DMS114 treated with DMSO at 0.1 percent for 48 hours (cell line): ENCODE data around the gene FAIM2.
A peak's percentile ranks its signal among the peaks of the same experiment; 100 is the strongest.

ENCODE experiments used
- DNase-seq: peaks from one replicate; lab custom pipeline; 2025; ENCODE audit not compliant: unreplicated experiment; lab: John Stamatoyannopoulos, UW

The FAIM2 gene

DNA sequence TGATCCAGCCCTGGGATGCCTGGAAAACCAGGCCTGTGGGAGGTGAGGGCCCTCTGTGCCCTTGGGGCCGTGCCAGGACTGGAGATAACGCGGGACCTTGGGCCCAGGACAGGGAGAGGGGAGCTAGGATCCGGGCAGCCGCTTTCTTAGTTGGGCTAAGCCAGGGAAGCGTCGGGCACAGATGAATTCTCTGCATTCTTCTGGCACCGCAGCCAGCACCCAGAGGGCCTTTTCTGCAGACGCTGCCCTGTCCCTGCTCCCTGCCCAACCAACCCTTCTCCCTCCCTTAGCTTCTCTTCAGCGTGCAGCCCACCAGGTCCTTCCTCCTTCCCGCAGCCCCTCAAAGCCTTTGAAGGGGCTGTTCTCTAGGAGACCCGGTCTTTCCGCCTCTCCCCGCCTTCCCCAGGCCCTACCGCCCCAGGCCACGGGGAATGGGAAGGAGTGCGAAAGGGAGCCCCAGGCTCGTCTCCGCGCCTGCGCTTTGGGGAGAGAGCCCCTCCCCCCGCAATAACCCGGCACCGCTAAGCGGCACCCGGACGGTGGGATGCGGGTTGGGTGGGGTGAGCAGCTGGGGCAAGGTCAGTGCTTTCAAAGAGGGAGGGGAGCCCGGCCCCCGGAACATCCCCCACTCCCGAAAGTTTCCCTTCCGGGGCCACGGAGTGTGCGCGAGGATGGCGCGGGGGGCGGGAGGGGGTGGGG is 76.2 kb downstream of the FAIM2 start:
- peak; percentile 17 for DNase-seq

DNA sequence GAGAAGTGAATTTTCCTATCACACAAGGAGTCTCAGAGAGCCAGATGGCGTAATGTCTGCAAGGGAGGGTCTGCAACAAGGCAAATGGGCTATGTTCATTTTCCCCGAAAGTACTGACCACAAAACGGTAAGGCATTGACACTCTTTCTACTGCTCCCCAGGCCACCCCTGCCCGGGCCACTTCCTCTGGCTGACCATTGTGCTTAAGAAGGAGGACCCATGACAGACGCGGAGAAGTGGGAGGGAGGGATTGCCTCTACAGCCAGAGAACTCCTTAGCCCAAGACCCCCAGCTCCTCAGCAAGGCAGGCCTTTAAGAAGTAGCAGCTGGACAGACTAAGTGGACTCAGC is 76.7 kb downstream of the FAIM2 start:
- no peak for DNase-seq

GRCh38 chr12:49825971-49826421 is 77.7 kb downstream of the FAIM2 start:
- DNase-seq = no peak

GRCh38 chr12:49825360-49825970 is 78.2 kb downstream of the FAIM2 start:
- DNase-seq = no peak

DNA sequence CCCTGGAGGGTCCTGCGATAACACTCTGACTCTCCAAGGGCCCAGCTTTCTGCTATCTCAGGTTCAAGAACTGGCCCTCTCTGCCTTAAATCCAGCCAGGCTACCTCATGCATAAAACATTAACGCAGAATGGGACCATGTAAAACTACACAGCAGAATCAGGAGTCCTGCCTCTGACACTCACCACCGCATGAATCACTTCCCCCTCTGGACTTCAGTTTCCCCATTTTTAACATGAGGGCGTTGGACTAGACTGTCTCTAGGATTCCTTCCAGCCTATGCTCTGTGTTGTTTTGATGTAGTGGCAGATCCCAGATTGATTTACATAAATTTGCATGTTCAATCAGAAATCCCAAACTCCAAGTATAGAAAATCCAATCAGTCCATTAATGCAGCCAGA is 78.8 kb downstream of the FAIM2 start:
- DNase-seq = no peak

- no peak for DNase-seq
These were observed 79.3 kb downstream of the FAIM2 start for GRCh38 chr12:49824416-49824815.

GRCh38 chr12:49823951-49824350 is 79.7 kb downstream of the FAIM2 start:
- DNase-seq = no peak

DNA sequence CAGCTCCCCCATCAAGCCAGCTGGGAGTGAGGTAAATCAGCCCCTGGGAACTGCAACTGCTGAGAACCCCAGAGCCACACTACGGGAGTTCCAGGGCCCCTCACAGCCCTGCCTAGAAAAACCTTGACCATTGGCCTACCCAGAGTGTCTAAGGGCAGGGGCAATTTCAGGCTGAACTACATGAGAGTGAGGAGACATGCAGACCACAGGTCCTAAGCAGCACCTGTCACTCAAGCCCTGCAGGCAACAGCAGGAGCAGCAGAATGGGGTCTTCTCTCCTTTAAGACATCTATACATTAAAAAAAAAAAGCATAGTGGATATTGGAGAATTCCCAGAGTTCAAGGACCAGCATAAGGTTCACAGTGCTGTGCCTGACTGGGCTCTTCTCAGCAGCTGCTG is 80.3 kb downstream of the FAIM2 start:
- no peak for DNase-seq

DNA sequence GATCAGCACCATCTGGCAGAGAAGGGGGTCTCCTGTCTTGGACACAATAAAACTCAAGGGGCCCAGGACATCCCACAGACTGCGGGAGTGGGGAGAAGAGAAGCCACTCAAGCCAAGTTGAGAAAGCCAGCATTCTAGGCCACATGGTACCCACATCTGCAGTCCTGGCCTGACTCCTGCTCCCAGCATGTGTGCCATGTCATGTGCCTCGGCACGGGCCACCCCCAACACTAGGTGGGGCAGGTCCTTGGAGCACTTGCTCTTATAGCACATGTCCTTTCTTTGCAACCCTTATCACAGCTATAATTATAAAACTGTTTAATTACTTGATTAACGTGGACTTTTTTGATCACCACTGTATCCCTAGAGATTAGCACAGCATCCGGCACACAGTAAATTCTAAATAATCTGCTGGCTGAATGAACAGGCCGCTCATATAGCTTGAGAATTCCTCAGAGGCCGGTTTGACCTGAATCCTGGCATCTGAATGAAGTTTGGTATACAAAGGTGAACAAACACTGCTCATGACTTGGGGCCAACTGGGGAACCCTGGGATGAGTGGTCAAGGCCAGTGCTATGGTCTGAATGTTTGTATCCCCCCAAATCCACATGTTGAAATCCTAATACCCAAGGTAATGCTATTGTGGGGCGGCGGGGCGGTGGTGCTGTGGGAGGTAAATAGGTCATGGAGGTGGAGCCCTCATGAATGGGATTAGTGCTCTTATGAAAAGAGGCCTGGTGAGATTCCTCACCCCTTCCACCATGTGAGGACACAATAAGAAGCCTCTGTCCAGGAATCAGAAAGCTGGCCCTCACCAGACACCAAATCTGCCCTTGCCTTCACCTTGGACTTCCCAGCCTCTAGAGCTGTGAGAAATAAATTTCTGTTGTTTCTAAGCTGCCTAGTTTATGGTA is 82.1 kb downstream of the FAIM2 start:
- DNase-seq = no peak

DNA sequence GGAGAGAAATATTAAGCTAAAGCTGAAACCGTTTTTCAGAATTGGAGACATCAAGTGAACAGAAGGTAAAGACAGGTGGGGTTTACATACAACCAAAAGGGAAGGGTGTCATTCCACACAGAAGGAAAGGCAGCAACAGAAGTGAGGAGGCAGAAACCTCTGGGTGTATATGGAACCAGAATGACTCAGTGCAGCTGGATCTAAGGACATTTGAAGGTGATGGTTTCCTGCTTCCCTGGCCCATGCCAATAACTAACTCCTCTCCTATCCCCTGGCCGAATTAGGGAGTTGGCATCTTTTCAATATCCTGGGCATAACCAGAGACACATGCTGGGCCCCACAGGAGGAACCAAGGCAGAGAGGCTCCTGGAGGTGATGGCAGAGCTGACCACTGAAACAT is 83.9 kb downstream of the FAIM2 start:
- no peak for DNase-seq

- DNase-seq = no peak
These were observed 85.3 kb downstream of the FAIM2 start for GRCh38 chr12:49818241-49818895.
